Dermis microvascular lymphatic vessel endothelial cell (primary cell): ENCODE measurements around the gene SEPTIN2. TPM values are rescaled to one million over a fixed set of nuclear protein-coding genes. Genes with fewer than 3 reads are reported as not detected.
"Not testable (repeated sequence)": the region's sequence is repeated elsewhere in the genome, so short reads cannot be mapped to it uniquely, and the experiment has no call there.

ENCODE experiments used
- DNase-seq, 2 donors: peaks; one replicate each; pipeline versions ENCODE4 v3.0.0 to v3.0.0-alpha.2; 2010; ENCODE audit warnings: low read depth in 2 of 2
- total RNA-seq: library from RNA; depleted of rRNA; stranded (reverse); fragments of >200 nt; gene quantifications from 2 replicates; pipeline ENCODE4 v1.2.1, GENCODE V29; 2014

SEPTIN2 gene
- total RNA-seq, 1 donor from 2014 or later, result 383 TPM

- DNase-seq, result no peak
Observed at GRCh38 chr2:241313543-241314095, 2.1 kb upstream of the SEPTIN2 start.

DNA sequence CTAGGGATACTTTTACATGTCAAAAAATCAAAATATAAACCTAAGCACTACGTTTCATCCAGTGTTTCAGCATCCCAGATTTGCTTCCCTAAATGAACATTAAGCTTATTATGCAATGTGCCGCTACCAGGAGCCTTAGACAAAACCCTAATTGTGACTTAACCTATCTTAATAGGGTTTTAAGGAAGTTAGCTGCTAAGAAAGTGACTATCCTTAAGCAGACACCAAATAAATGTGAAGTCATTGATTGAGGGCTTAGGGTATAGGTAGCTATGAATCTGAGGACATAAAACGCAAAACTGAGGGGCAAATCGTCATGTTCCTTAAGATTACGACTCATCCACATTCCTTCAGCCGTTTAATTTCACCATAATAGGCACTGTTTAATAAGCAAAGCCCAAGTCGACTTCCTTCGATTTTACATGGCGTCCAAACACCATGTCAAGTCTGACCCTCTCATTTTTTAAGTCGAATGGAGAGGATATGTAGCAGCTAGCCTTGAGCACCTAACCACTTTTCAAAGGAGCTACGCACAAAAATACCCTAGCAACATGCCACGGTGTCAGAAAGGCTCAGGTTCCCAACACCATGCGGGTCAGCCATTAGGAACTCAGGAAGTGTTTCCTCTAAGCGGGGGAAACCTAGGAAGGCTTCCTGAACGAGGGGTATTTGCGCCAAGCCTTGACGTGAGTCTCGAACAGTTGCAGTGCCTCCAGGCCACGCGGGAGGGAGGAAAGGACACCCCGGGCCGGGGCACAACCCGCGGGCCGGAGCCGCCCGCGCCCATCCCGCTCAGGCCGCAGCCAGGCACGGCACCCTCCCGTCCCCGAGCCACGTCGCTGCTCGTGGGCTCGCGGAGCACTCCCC, 1.3 kb upstream of the SEPTIN2 start:
- DNase-seq, result peak; percentile 27 to 69

DNA sequence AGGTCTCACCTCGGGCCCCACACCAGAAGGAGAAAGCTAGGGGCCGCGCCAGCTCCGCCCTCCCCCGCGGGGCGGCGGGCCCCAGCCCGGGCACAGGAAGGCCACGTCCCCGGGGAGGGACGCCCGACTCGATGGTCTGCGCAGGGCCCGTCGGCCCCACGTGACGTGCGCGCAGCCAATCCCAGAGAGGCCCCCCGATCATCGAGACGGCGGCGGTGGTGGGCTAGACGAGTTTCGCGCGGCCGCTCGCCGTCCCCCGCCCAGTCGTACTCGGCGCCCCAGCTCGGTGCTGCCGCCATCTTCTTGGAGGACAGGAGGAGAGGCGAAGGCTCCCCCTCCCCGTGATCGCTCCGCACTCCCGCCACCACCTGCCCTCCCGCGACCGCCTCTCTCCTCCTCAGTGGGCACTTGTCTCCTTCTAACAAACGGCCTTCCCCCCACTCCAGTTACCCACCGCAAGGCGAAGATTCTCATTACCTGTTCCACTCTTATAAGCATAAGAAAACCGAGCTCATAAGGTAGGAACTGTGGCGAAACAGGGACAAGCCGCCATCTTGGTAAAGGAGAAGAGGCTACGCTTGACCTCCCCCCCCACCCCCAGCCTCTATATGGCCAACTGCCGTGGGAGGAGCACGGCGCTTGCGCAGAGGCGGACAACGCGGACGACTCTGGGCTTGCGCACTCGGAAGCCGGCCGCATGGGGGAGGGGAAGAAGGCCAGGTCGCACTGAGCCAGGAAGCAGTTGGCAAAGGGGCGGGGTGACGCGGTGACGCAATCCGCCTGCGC, 439 bp upstream of the SEPTIN2 start, which contains the start of gene HDLBP:
Gene HDLBP, minus strand, starts transcription at position 580 of the 786 bp plus-strand sequence. CDS start 48,803 bp downstream, outside the sequence.
- peak; percentile 98 to 99 for DNase-seq

- no peak for DNase-seq
Observed at GRCh38 chr2:241316825-241317224, 1.1 kb downstream of the SEPTIN2 start.

GRCh38 chr2:241317391-241317790, 1.7 kb downstream of the SEPTIN2 start:
- no peak for DNase-seq

DNA sequence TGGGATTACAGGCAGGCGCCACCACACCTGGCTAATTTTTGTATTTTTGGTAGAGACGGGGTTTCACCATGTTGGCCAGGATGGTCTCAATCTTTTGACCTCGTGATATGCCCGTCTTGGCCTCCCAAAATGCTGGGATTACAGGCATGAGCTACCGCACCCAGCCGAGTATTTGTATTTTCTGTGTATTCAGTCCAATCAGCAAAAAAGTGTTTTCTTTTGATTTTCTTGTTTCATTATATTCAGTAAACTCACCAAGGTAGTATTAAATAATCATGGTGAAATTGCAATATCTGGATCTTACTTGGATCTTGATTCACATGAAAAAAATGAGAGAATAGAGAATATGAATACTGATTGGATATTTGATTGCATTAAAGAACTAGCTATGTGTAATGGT, 3.1 kb downstream of the SEPTIN2 start:
- DNase-seq, result not testable (repeated sequence)

GRCh38 chr2:241320394-241320793, 4.7 kb downstream of the SEPTIN2 start:
- no peak for DNase-seq

- DNase-seq, result no peak
Observed at GRCh38 chr2:241321033-241321432, 5.3 kb downstream of the SEPTIN2 start.

GRCh38 chr2:241321886-241322285, 6.2 kb downstream of the SEPTIN2 start:
- DNase-seq, result no peak

DNA sequence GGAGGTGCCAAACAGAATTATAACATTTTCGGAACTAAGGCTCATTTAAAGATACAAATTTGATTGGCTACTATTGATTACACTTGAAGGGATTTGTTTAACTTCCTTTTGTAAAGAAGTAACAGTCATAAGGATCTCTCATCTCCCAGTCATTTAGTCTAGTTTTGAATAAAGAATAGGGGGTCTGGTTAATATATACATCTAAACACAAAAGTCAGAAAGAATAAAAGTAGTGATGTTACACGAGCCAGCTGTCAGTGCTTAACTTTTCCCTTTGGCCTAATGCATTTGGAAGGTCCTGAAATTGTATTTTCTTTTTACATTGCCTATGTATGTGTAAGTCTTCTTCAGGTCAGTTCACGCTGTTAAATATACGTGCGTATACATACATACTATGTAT, 8.1 kb downstream of the SEPTIN2 start:
- DNase-seq, result no peak

DNA sequence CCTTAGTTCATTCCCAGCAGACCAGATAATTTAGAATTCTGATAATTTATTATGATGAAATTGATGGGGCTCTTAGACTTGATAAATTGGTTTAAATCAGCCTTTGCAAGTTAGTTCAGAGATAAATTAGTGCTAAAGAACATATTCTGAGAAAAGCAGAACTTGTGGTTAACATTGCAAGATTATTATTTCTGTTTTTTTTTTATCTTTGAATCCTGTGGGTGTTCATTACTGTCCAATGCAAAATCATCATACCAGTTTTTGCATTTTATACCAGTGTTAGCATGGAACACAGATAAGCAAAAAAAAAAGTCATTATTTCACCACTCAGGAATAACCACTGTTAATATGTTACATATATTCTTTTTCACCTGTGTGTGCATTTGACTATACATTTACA, 9.1 kb downstream of the SEPTIN2 start:
- no peak for DNase-seq

GRCh38 chr2:241325257-241325656, 9.5 kb downstream of the SEPTIN2 start:
- DNase-seq, result no peak

GRCh38 chr2:241329669-241330615, 14.2 kb downstream of the SEPTIN2 start:
- DNase-seq, result no peak

DNA sequence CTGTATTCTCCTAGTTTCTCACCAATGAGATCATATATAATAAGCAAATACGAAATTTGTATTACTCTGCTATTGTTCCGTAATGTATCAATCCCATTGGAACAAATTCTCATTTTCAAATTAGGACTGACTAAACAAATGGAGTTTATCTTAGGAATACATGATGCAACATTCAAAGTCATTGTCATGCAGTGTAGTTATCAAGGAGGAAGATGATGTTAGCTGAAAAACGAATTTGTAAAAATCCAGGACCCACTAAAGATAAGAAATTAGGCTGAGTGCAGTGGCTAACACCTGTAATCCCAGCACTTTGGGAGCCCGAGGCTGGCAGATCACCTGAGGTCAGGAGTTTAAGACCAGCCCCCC, 14.9 kb downstream of the SEPTIN2 start:
- DNase-seq, result no peak

GRCh38 chr2:241334813-241335212, 19.1 kb downstream of the SEPTIN2 start:
- DNase-seq, result no peak

DNA sequence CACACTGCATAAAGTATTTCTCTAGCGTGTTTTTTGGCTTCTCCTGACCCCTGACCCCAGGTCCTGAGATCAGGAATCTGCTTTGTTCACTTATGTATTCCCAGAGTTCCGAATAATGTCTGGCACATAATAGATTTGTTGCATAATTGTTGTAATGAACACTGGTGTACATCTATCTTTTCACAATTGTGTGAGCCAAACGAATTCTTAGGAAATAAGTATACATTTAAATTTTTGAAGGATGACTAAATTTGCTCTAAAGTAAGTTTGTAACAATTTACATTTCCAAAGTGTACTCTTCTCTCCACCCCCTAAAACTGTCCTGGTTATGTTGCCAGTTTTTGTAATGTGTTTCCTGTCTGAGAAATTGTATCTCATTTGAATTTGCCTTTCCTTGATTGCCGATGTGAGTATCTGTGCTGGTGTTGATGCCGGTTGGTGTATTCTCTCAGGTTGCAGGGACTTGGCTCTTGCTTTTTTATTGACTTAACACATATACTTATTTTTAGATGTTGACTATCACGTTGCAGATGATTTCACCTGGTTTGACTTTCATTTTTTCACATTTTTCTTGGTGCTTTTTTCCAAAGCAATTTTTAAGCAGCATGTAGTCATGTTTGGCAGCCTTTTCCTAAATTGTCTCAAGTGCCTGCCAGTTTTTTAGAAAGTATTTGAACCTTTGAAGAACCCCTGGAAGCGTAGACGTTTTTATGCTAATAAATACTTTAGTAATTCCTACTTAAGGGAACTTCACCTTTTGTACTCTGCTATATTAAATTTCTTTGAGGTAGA, 24.3 kb downstream of the SEPTIN2 start:
- DNase-seq, result no peak

DNA sequence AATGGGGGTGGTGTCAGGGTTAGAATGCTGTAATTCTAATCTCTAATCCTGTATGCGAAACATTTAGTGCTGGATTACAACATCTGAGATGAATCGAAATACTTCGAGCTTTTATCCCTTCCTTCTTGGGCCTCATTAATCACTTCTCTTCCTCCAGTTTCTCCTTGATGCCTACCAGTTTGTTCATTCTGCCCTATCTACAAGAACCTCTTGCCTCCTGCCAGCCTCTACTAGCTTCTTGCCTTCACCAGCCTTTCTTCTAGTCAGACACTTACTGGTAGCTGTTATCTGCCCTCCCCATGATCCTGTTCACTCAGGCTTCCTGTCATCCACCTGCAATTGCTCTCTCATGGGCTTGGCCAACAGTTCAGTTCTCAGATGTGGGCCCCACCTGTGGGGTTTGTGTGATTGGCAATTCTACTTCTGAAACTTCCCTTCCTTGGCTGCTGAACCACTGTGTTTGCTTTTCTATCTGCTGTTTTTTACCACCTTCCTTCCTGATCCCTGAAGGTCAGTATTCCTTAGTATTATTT, 25.0 kb downstream of the SEPTIN2 start:
- no peak for DNase-seq

DNA sequence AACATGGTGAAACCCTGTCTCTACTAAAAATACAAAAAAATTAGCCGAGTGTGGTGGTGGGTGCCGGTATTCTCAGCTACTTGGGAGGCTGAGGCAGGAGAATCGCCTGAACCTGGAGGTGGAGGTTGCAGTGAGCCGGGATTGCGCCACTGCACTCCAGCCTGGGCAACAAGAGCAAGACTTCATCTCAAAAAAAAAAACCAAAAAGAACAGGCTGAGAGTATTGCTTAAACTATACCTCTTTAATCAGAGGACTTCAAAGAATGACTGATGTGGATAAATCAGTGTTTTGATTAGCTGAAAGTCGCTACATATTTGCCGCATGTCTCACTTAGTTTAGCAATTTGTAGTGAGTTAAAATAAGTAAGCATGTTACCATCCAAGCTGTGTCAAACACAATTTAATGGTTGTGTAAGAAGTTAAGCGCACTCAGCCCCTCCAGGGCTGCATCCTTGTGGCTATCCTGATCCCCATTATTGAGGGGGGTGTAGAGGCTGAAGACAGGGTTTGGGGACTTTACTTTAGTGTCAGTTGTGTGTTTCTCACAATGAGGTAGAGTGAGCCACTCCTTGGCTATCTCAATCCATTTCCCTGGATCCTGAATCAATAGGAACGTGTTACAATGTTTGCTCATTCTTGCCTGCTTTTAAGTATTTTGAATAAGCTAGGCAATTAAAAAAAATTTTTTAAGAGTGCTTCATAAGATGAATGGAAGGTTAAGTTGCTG, 29.4 kb downstream of the SEPTIN2 start:
- DNase-seq, result no peak

DNA sequence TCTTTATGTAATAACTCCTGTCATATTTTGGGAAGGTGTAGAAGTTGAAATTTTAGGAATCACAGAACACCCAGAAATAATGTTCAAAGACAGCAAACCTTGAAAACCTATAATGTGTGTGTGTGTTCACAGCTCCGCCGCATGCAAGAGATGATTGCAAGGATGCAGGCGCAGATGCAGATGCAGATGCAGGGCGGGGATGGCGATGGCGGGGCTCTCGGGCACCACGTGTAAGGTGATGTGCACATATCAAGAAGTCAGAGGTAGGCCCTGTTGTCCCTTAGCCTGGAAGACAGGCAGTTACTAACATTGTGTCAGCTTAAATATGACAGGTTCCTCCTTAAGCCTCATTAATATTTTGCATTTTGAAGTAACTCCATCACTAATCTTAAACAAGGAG, 34.2 kb downstream of the SEPTIN2 start:
- DNase-seq, result no peak

- DNase-seq, result no peak
Observed at GRCh38 chr2:241350530-241350877, 34.8 kb downstream of the SEPTIN2 start.
